ENCODE data around the gene OPCML. TPM values are rescaled to one million over a fixed set of nuclear protein-coding genes. Genes with fewer than 3 reads are reported as not detected.

OPCML gene
- total RNA-seq, 1 donor from 2014 or later, result under 0.01 TPM

DNA sequence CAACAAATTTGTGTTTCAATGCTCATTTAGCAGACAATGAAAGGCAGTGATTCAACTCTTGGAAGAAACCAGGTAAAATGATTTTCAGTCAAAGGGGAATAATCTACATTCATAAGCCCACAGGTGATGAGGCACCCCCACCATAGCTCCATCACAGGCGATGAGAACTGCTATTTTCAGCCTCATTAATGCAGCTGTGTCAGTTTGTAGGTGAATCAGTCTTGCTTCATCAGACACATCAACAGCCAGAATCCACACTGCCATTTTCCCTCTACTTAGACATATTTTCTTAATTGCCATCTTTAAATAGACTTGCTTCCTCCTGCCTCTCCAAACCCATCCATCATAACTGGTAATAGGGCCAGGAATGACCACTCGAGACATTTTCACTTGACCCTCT, 701.0 kb downstream of the OPCML start:
- Histone ChIP-seq H3K9ac (ENCODE audit: low read depth in 1 of 3, low read length in 3 of 3) (no peak overlapping the region), H3K36me3 (ENCODE audit: control insufficient read depth in 3 of 3, insufficient read depth in 3 of 3, low read length in 3 of 3) (no peaks in the 10 kb centered on the region), H3K4me1 (ENCODE audit: control insufficient read depth in 3 of 3, insufficient read depth in 3 of 3, low read length in 3 of 3) (no peaks in the 10 kb centered on the region), H3K27ac (ENCODE audit: low read depth, low read length) (no peak overlapping the region), H3K27me3 (ENCODE audit: control insufficient read depth in 3 of 3, insufficient read depth in 3 of 3, low read length in 3 of 3) (no peaks in the 10 kb centered on the region), H3K9me3 (ENCODE audit: control insufficient read depth in 3 of 3, low read length in 3 of 3) (no peaks in the 10 kb centered on the region), H3K4me3 (ENCODE audit: low read length in 3 of 3) (no peak overlapping the region)

DNA sequence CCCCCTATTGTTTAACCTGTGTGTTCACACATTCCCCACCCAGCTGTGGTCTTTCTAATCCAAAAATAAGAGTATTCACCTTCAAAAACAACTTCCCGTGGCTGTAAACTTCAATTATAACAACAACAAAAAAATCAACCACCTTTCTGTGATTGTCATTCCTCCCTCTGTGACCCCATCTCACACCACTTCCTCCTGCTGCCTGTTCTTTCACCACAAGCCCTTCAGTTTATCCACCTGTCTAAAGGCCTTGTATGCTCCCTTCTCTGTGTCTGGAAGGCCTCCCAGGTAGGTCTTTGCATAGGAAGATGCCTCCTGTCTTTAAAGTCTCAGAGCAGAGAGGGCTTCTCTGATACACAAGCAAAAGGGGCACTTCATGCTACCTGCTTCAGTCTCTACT, 707.7 kb downstream of the OPCML start:
- H3K9ac ChIP-seq (ENCODE audit: low read depth in 1 of 3, low read length in 3 of 3), result no peak overlapping the region
- H3K36me3 ChIP-seq (ENCODE audit: control insufficient read depth in 3 of 3, insufficient read depth in 3 of 3, low read length in 3 of 3), result no peaks in the 10 kb centered on the region
- no peaks in the 10 kb centered on the region for H3K4me1 ChIP-seq (ENCODE audit: control insufficient read depth in 3 of 3, insufficient read depth in 3 of 3, low read length in 3 of 3)
- H3K4me3 ChIP-seq (ENCODE audit: low read length in 3 of 3), result no peak overlapping the region
- no peak overlapping the region for H3K27ac ChIP-seq (ENCODE audit: low read depth, low read length)
- peaks cover 0 to 3% (median 0%) of the 10 kb centered on the region in 3 donors for H3K27me3 ChIP-seq (ENCODE audit: control insufficient read depth in 3 of 3, insufficient read depth in 3 of 3, low read length in 3 of 3)
- H3K9me3 ChIP-seq (ENCODE audit: control insufficient read depth in 3 of 3, low read length in 3 of 3), result peaks cover 0 to 2% (median 0%) of the 10 kb centered on the region in 3 donors

DNA sequence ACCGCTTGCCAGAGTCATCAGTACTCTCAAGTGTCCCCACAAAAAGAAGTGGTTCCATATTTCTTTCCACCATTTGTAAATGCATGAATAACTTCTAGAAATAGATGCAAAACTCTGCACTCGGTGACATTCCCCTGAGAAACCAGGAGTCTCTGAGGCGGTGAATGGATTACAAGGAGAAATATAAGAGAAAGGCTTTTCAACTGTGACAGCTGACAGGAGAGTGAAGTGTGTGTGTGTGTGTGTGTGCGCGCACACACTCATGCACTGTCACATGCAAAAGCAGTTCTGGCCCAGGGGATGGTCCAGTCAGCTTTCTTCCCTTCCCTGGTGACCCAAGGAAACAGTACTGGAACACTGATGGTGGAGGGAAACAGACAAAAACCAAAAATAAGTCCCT, 710.0 kb downstream of the OPCML start:
- no peak overlapping the region for H3K27ac ChIP-seq (ENCODE audit: low read depth, low read length)
- H3K9ac ChIP-seq (ENCODE audit: low read depth in 1 of 3, low read length in 3 of 3), result no peak overlapping the region
- peaks cover 0 to 3% (median 0%) of the 10 kb centered on the region in 3 donors for H3K27me3 ChIP-seq (ENCODE audit: control insufficient read depth in 3 of 3, insufficient read depth in 3 of 3, low read length in 3 of 3)
- peaks cover 0 to 2% (median 0%) of the 10 kb centered on the region in 3 donors for H3K9me3 ChIP-seq (ENCODE audit: control insufficient read depth in 3 of 3, low read length in 3 of 3)
- no peaks in the 10 kb centered on the region for H3K4me1 ChIP-seq (ENCODE audit: control insufficient read depth in 3 of 3, insufficient read depth in 3 of 3, low read length in 3 of 3)
- H3K4me3 ChIP-seq (ENCODE audit: low read length in 3 of 3), result no peak overlapping the region
- no peaks in the 10 kb centered on the region for H3K36me3 ChIP-seq (ENCODE audit: control insufficient read depth in 3 of 3, insufficient read depth in 3 of 3, low read length in 3 of 3)

DNA sequence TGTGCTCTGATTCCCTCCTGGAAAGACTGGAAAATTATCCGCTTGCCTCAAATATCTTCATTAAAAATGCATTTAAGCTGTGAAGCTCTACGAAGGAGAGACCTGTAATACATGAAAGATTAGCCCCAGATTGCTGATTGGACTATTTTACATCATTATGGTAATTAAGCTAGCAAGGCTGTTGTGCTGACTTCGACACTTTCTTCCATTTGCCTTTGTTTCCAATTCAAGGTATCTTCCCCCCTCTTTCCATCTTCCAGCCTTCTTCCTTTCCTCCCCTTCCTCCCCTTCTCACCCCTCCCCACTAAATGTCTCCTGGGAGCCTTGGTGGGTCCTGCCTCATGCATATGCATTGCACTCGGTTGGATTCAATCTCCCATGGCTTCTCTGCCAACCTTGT, 710.8 kb downstream of the OPCML start:
- Histone ChIP-seq H3K9ac (ENCODE audit: low read depth in 1 of 3, low read length in 3 of 3) (no peak overlapping the region), H3K9me3 (ENCODE audit: control insufficient read depth in 3 of 3, low read length in 3 of 3) (peaks cover 0 to 2% (median 0%) of the 10 kb centered on the region in 3 donors), H3K27me3 (ENCODE audit: control insufficient read depth in 3 of 3, insufficient read depth in 3 of 3, low read length in 3 of 3) (peaks cover 0 to 3% (median 0%) of the 10 kb centered on the region in 3 donors), H3K27ac (ENCODE audit: low read depth, low read length) (no peak overlapping the region), H3K4me1 (ENCODE audit: control insufficient read depth in 3 of 3, insufficient read depth in 3 of 3, low read length in 3 of 3) (no peaks in the 10 kb centered on the region), H3K4me3 (ENCODE audit: low read length in 3 of 3) (no peak overlapping the region), H3K36me3 (ENCODE audit: control insufficient read depth in 3 of 3, insufficient read depth in 3 of 3, low read length in 3 of 3) (no peaks in the 10 kb centered on the region)

DNA sequence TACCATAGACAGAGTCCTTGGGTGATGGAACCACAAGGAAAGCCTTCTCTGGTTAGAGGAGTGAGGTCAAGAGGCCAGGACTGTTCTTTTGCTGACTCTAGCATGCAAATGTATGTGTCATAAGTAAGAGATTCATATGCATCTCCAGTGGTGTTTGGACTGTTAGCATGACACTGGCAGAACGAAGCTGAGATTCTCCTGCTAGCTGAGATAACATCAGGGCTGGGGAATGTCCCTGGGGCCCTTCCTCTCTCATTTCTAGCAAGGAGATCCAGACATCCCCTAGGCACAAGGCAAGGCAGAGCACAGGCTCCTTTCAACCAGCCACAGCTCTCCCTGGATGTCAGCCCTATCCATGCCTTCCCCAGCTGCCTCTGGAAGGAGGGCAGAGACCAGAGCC, 711.3 kb downstream of the OPCML start:
- Histone ChIP-seq H3K27me3 (ENCODE audit: control insufficient read depth in 3 of 3, insufficient read depth in 3 of 3, low read length in 3 of 3) (peaks cover 0 to 3% (median 0%) of the 10 kb centered on the region in 3 donors), H3K4me3 (ENCODE audit: low read length in 3 of 3) (no peak overlapping the region), H3K9me3 (ENCODE audit: control insufficient read depth in 3 of 3, low read length in 3 of 3) (peaks cover 0 to 2% (median 0%) of the 10 kb centered on the region in 3 donors), H3K9ac (ENCODE audit: low read depth in 1 of 3, low read length in 3 of 3) (no peak overlapping the region), H3K4me1 (ENCODE audit: control insufficient read depth in 3 of 3, insufficient read depth in 3 of 3, low read length in 3 of 3) (no peaks in the 10 kb centered on the region), H3K36me3 (ENCODE audit: control insufficient read depth in 3 of 3, insufficient read depth in 3 of 3, low read length in 3 of 3) (no peaks in the 10 kb centered on the region), H3K27ac (ENCODE audit: low read depth, low read length) (no peak overlapping the region)

DNA sequence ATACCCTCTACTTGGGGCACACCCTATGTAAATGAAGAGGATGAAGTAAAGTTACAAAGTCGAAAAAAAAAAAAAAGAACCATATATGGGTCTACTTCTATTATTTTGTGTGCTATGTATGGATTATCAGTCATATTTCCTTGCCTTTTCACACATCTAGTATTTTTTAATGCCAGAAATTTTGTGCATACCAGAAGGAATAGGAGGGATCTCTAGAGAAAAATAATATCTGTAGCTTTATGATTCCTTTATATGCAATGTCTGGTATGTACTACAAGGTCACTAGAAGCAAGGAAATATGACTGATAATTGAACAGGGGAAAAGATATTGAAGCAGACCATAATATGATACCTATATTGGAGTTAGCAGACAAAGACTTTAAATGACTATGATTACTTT, 713.4 kb downstream of the OPCML start:
- Histone ChIP-seq H3K27ac (ENCODE audit: low read depth, low read length) (no peak overlapping the region), H3K36me3 (ENCODE audit: control insufficient read depth in 3 of 3, insufficient read depth in 3 of 3, low read length in 3 of 3) (no peaks in the 10 kb centered on the region), H3K27me3 (ENCODE audit: control insufficient read depth in 3 of 3, insufficient read depth in 3 of 3, low read length in 3 of 3) (peaks cover 0 to 3% (median 0%) of the 10 kb centered on the region in 3 donors), H3K9me3 (ENCODE audit: control insufficient read depth in 3 of 3, low read length in 3 of 3) (no peaks in the 10 kb centered on the region), H3K4me3 (ENCODE audit: low read length in 3 of 3) (no peak overlapping the region), H3K9ac (ENCODE audit: low read depth in 1 of 3, low read length in 3 of 3) (no peak overlapping the region), H3K4me1 (ENCODE audit: control insufficient read depth in 3 of 3, insufficient read depth in 3 of 3, low read length in 3 of 3) (no peaks in the 10 kb centered on the region)

DNA sequence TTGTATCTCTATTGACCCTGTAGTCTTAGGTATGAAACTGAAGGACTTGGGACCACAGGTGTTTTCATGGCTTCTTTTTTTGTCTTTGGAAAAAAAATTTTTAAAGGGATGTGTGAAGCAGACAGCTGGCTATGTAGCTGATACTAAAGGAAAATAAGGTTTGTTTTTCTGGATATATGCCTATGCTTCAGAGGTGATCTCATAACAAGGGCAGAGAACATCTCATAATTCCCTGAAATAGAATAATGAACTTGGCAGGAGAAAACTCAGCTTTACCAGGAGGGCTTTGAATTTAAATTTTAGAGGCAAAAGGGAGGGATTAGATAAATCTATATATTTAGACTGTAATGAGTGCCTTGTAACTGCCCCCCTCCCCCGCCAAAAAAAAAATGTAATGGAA, 714.9 kb downstream of the OPCML start:
- H3K4me3 ChIP-seq (ENCODE audit: low read length in 3 of 3), result no peak overlapping the region
- H3K9ac ChIP-seq (ENCODE audit: low read depth in 1 of 3, low read length in 3 of 3), result no peak overlapping the region
- H3K9me3 ChIP-seq (ENCODE audit: control insufficient read depth in 3 of 3, low read length in 3 of 3), result no peaks in the 10 kb centered on the region
- peaks cover 0 to 3% (median 0%) of the 10 kb centered on the region in 3 donors for H3K27me3 ChIP-seq (ENCODE audit: control insufficient read depth in 3 of 3, insufficient read depth in 3 of 3, low read length in 3 of 3)
- no peaks in the 10 kb centered on the region for H3K36me3 ChIP-seq (ENCODE audit: control insufficient read depth in 3 of 3, insufficient read depth in 3 of 3, low read length in 3 of 3)
- H3K27ac ChIP-seq (ENCODE audit: low read depth, low read length), result no peak overlapping the region
- H3K4me1 ChIP-seq (ENCODE audit: control insufficient read depth in 3 of 3, insufficient read depth in 3 of 3, low read length in 3 of 3), result no peaks in the 10 kb centered on the region

DNA sequence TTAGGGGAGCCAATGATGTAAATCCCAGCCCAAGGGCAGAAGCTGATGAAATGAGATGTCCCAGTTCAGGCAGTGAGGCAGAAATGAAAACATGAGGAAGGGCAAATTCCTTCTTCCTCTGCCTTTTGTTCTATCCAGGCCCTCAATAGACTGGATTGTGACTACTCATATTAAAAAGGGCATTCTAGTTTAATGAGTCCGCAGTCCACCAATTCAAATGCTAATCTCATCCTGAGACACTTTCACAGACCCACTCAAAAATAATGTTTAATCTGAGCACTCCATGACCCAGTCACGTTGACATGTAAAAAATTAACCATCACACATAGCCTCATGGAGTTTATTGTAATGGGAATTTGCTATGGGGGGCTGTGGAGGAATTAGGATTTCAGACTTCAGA, 717.9 kb downstream of the OPCML start:
- no peak overlapping the region for H3K4me3 ChIP-seq (ENCODE audit: low read length in 3 of 3)
- H3K27me3 ChIP-seq (ENCODE audit: control insufficient read depth in 3 of 3, insufficient read depth in 3 of 3, low read length in 3 of 3), result no peaks in the 10 kb centered on the region
- no peaks in the 10 kb centered on the region for H3K4me1 ChIP-seq (ENCODE audit: control insufficient read depth in 3 of 3, insufficient read depth in 3 of 3, low read length in 3 of 3)
- no peak overlapping the region for H3K9ac ChIP-seq (ENCODE audit: low read depth in 1 of 3, low read length in 3 of 3)
- H3K36me3 ChIP-seq (ENCODE audit: control insufficient read depth in 3 of 3, insufficient read depth in 3 of 3, low read length in 3 of 3), result no peaks in the 10 kb centered on the region
- no peak overlapping the region for H3K27ac ChIP-seq (ENCODE audit: low read depth, low read length)
- H3K9me3 ChIP-seq (ENCODE audit: control insufficient read depth in 3 of 3, low read length in 3 of 3), result no peaks in the 10 kb centered on the region

DNA sequence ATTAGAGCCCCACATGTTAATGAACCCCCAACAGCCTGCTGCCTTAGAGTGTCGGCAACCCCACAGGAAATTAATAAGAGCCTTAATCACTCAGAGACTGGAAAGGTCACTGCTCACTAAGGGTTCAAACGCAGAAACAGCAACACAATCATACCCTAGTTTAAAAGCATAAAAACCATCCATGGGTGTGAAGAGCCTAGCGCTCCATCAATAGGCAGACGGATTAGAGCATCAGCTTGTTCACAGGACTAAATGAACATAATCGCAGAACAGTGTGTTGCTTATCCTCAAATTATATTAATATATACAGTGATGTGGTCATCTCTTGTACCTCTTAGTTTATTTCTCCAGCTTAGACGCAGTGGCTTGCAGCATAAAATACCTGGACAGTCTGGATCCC, 720.7 kb downstream of the OPCML start:
- no peaks in the 10 kb centered on the region for H3K27me3 ChIP-seq (ENCODE audit: control insufficient read depth in 3 of 3, insufficient read depth in 3 of 3, low read length in 3 of 3)
- no peaks in the 10 kb centered on the region for H3K36me3 ChIP-seq (ENCODE audit: control insufficient read depth in 3 of 3, insufficient read depth in 3 of 3, low read length in 3 of 3)
- H3K4me1 ChIP-seq (ENCODE audit: control insufficient read depth in 3 of 3, insufficient read depth in 3 of 3, low read length in 3 of 3), result no peaks in the 10 kb centered on the region
- no peak overlapping the region for H3K9ac ChIP-seq (ENCODE audit: low read depth in 1 of 3, low read length in 3 of 3)
- no peaks in the 10 kb centered on the region for H3K9me3 ChIP-seq (ENCODE audit: control insufficient read depth in 3 of 3, low read length in 3 of 3)
- H3K4me3 ChIP-seq (ENCODE audit: low read length in 3 of 3), result no peak overlapping the region
- H3K27ac ChIP-seq (ENCODE audit: low read depth, low read length), result no peak overlapping the region

DNA sequence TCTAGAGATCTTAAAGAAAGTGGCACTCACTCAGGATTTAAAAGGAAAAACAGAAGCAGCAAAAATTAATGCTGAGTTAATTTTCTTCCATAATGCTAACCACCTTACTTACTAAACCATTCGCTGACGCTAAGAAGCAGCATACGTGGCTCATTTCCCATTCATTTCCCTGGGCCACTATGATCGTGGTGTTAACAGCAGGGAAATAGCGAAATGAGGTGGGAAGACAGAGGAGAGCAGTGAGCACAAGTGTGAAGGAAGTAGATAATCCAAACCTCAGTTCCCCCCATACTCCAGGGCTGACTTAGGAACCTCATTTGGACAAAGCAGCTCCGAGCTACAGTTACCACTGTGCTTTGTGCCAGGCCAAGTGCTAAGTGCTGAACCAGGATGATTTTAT, 723.2 kb downstream of the OPCML start:
- H3K36me3 ChIP-seq (ENCODE audit: control insufficient read depth in 3 of 3, insufficient read depth in 3 of 3, low read length in 3 of 3), result no peaks in the 10 kb centered on the region
- H3K9me3 ChIP-seq (ENCODE audit: control insufficient read depth in 3 of 3, low read length in 3 of 3), result no peaks in the 10 kb centered on the region
- no peaks in the 10 kb centered on the region for H3K27me3 ChIP-seq (ENCODE audit: control insufficient read depth in 3 of 3, insufficient read depth in 3 of 3, low read length in 3 of 3)
- no peak overlapping the region for H3K4me3 ChIP-seq (ENCODE audit: low read length in 3 of 3)
- H3K4me1 ChIP-seq (ENCODE audit: control insufficient read depth in 3 of 3, insufficient read depth in 3 of 3, low read length in 3 of 3), result no peaks in the 10 kb centered on the region
- no peak overlapping the region for H3K27ac ChIP-seq (ENCODE audit: low read depth, low read length)
- no peak overlapping the region for H3K9ac ChIP-seq (ENCODE audit: low read depth in 1 of 3, low read length in 3 of 3)

DNA sequence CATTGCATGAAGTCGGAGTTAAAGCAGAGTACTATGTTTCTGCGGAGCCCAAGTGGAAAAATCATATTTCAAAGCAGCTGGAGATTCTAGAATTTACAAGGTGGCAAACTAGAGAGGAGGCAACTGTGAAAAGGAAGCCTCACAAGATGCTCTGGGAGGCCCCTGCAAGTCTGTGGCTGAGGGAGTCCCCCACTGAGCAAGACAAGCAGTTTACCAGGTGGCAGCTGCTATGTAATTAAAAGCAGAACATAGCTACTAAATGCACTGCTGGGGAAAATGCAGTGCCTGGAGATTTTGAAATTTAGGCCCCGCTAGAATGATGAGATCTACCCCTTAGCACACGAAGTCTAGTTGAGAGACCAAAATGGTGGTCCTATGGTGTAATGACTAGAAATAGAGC, 728.0 kb downstream of the OPCML start:
- no peaks in the 10 kb centered on the region for H3K4me1 ChIP-seq (ENCODE audit: control insufficient read depth in 3 of 3, insufficient read depth in 3 of 3, low read length in 3 of 3)
- H3K27me3 ChIP-seq (ENCODE audit: control insufficient read depth in 3 of 3, insufficient read depth in 3 of 3, low read length in 3 of 3), result no peaks in the 10 kb centered on the region

More for the DNA sequence above, 728.0 kb downstream of the OPCML start:
- Histone ChIP-seq H3K27ac (ENCODE audit: low read depth, low read length) (no peak overlapping the region), H3K9ac (ENCODE audit: low read depth in 1 of 3, low read length in 3 of 3) (no peak overlapping the region), H3K9me3 (ENCODE audit: control insufficient read depth in 3 of 3, low read length in 3 of 3) (no peaks in the 10 kb centered on the region), H3K36me3 (ENCODE audit: control insufficient read depth in 3 of 3, insufficient read depth in 3 of 3, low read length in 3 of 3) (no peaks in the 10 kb centered on the region), H3K4me3 (ENCODE audit: low read length in 3 of 3) (no peak overlapping the region)

Data from skeletal muscle tissue (tissue), 4 donors.